GM21786 (cell line): ENCODE measurements around the gene RNASE4.
"Not testable (repeated sequence)": the region's sequence is repeated elsewhere in the genome, so short reads cannot be mapped to it uniquely, and the experiment has no call there.

Source experiments
- ATAC-seq: cut with Tn5 transposase; IDR thresholded peaks from one replicate; pipeline ENCODE4 v1.9.1; 2021; ENCODE audit not compliant: unreplicated experiment

The RNASE4 gene

GRCh38 chr14:20683891-20684661, at the start of gene RNASE4:
TSS of gene RNASE4 (plus strand) at chr14:20684560. CDS start at chr14:20699372, 14,812 bp downstream.
- ATAC-seq, result peak; percentile 30

GRCh38 chr14:20641591-20641990, 42.8 kb upstream of the RNASE4 start, which contains the start of gene OR6S1:
TSS of gene OR6S1 (minus strand) at chr14:20641691. CDS start at chr14:20641691, 0 bp downstream.
- ATAC-seq, result no peak

GRCh38 chr14:20642182-20642581, 42.2 kb upstream of the RNASE4 start:
- ATAC-seq, result no peak

GRCh38 chr14:20642755-20643154, 41.6 kb upstream of the RNASE4 start:
- ATAC-seq, result not testable (repeated sequence)

- ATAC-seq, result no peak
These were observed 39.8 kb upstream of the RNASE4 start for GRCh38 chr14:20644520-20644919.

GRCh38 chr14:20645481-20645880, 38.9 kb upstream of the RNASE4 start:
- ATAC-seq, result no peak

- no peak for ATAC-seq
These were observed 31.1 kb upstream of the RNASE4 start for GRCh38 chr14:20652996-20653975.

GRCh38 chr14:20655851-20656250, 28.5 kb upstream of the RNASE4 start:
- no peak for ATAC-seq

GRCh38 chr14:20656274-20656673, 28.1 kb upstream of the RNASE4 start:
- ATAC-seq, result no peak

- ATAC-seq, result no peak
These were observed 26.8 kb upstream of the RNASE4 start for GRCh38 chr14:20657216-20658211.

GRCh38 chr14:20658246-20658645, 26.1 kb upstream of the RNASE4 start:
- ATAC-seq, result no peak

- no peak for ATAC-seq
These were observed 25.0 kb upstream of the RNASE4 start for GRCh38 chr14:20659336-20659735.

GRCh38 chr14:20659813-20660395, 24.5 kb upstream of the RNASE4 start:
- ATAC-seq, result no peak

GRCh38 chr14:20661197-20661596, 23.2 kb upstream of the RNASE4 start:
- no peak for ATAC-seq

- peak; percentile 39 for ATAC-seq
These were observed 21.2 kb upstream of the RNASE4 start for GRCh38 chr14:20662968-20663732.

GRCh38 chr14:20666400-20666961, 17.9 kb upstream of the RNASE4 start:
- ATAC-seq, result not testable (repeated sequence)

GRCh38 chr14:20667957-20668356, 16.4 kb upstream of the RNASE4 start:
- ATAC-seq, result peak; percentile 70

- ATAC-seq, result no peak
These were observed 15.4 kb upstream of the RNASE4 start for GRCh38 chr14:20668969-20669368.
